CD4-positive, alpha-beta T cell treated with Interferon alpha-2 for 1 hour (primary cell): ENCODE data around the gene DERA.
"Not testable (repeated sequence)": the region's sequence is repeated elsewhere in the genome, so short reads cannot be mapped to it uniquely, and the experiment has no call there.

Experiments used
- DNase-seq, 2 donors: peaks; one replicate each; pipeline ENCODE4 v3.0.0-alpha.2; 2020 to 2022

DERA gene

GRCh38 chr12:16016748-16017147 is 105.6 kb downstream of the DERA start:
- no peak for DNase-seq

GRCh38 chr12:16018306-16018705 is 107.2 kb downstream of the DERA start:
- DNase-seq: no peak

- no peak for DNase-seq
These were observed 108.0 kb downstream of the DERA start for GRCh38 chr12:16019136-16019535.

- DNase-seq: no peak
These were observed 108.9 kb downstream of the DERA start for GRCh38 chr12:16020031-16020430.

GRCh38 chr12:16021026-16021425 is 109.9 kb downstream of the DERA start:
- no peak for DNase-seq

GRCh38 chr12:16021676-16022075 is 110.5 kb downstream of the DERA start:
- DNase-seq: no peak

- no peak for DNase-seq
These were observed 115.9 kb downstream of the DERA start for GRCh38 chr12:16027002-16027401.

GRCh38 chr12:16030744-16031143 is 119.6 kb downstream of the DERA start:
- DNase-seq: no peak

- no peak for DNase-seq
These were observed 123.1 kb downstream of the DERA start for GRCh38 chr12:16034136-16034817.

GRCh38 chr12:16036073-16036472 is 124.9 kb downstream of the DERA start:
- DNase-seq: no peak

GRCh38 chr12:16037533-16037932 is 126.4 kb downstream of the DERA start:
- no peak for DNase-seq

GRCh38 chr12:16043480-16043879 is 132.3 kb downstream of the DERA start:
- DNase-seq: no peak

- no peak for DNase-seq
These were observed 135.1 kb downstream of the DERA start for GRCh38 chr12:16046266-16046665.

- DNase-seq: no peak
These were observed 137.4 kb downstream of the DERA start for GRCh38 chr12:16048511-16048910.

GRCh38 chr12:16056910-16057309 is 145.8 kb downstream of the DERA start:
- no peak for DNase-seq

- DNase-seq: not testable (repeated sequence)
These were observed 146.2 kb downstream of the DERA start for GRCh38 chr12:16057351-16057751.

- no peak for DNase-seq
These were observed 151.5 kb downstream of the DERA start for GRCh38 chr12:16062611-16063010.

- no peak for DNase-seq
These were observed 152.6 kb downstream of the DERA start for GRCh38 chr12:16063726-16064125.

- DNase-seq: no peak
These were observed 159.0 kb downstream of the DERA start for GRCh38 chr12:16070113-16070512.

GRCh38 chr12:16072678-16073077 is 161.5 kb downstream of the DERA start:
- no peak for DNase-seq

GRCh38 chr12:16074894-16075293 is 163.8 kb downstream of the DERA start:
- DNase-seq: no peak

GRCh38 chr12:16075887-16076286 is 164.8 kb downstream of the DERA start:
- DNase-seq: no peak

GRCh38 chr12:16076557-16076956 is 165.4 kb downstream of the DERA start:
- no peak for DNase-seq

- no peak for DNase-seq
These were observed 165.9 kb downstream of the DERA start for GRCh38 chr12:16076970-16077522.

GRCh38 chr12:16086462-16086861 is 175.3 kb downstream of the DERA start:
- DNase-seq: no peak
